Measurements from ENCODE around the gene ZCRB1.

GRCh38 chr12:42360747-42361403, 35.0 kb upstream of the ZCRB1 start:
- TF ChIP-seq CTCF (IDR thresholded peaks at IDR 0.05; ENCODE audit: low read depth, low read length) (no peak), EZH2phosphoT487 (IDR thresholded peaks at IDR 0.05; ENCODE audit: low read depth) (no peak)

Measured in OCI-LY3 (cell line).